ENCODE results near the gene RHBDL1. TPM values are rescaled to one million over a fixed set of nuclear protein-coding genes. Genes with fewer than 3 reads are reported as not detected.

The RHBDL1 gene
- total and polyA plus RNA-seq, 9 of the 15 experiments (the other 6 are each of a cell fraction or from before 2014, with no cell fraction given), result 0.03 to 5.6 (median 1.3) TPM; not detected in 1

DNA sequence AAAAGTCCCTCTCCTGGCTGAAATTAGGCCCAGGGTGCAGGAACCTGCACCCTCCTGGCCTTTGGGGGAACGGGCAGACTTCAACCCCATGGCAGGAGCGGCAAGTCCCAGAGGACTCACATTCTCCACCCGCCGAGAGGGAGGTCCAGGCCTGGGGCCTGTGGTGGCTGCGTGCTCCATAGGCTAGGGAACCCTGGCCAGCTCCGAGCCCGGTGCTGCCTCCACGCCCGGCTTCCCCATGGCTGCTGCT is 50.6 kb downstream of the RHBDL1 start:
- H3K4me3 ChIP-seq, result no peak overlapping the region
- FAIRE-seq, result no peak
- ChIA-PET POLR2A (interaction anchor here (0.6 to 4.5 kb wide), 3 partner anchors 11 to 21 kb away, joined by 5 to 25 read pairs (median 6); partner anchors contain the start of gene METRN), CTCF (ENCODE audit: low intra/inter-chr PET ratio) (no interaction called here)
- no peak overlapping the region for H2AFZ ChIP-seq (ENCODE audit: low read depth, low read length)
- H3K36me3 ChIP-seq (ENCODE audit: control insufficient read depth, insufficient read depth, low read length), result peaks cover 32% of the 10 kb centered on the region; the same call in 1 of the 3 replicates
- H3K9me1 ChIP-seq (ENCODE audit: control insufficient read depth, insufficient read depth, low read length), result no peaks in the 10 kb centered on the region
- in situ Hi-C loops (cut with MboI) (no loop called here), intact Hi-C loops (cut with micrococcal nuclease) (no loop called here)
- no peaks in the 10 kb centered on the region for H3K9me3 ChIP-seq (replicated peaks; ENCODE audit: control insufficient read depth, insufficient read depth, low read depth, low read length)
- H3K79me2 ChIP-seq (ENCODE audit: control insufficient read depth, insufficient read depth, low read length), result peaks cover 48% of the 10 kb centered on the region
- no peak for DNase-seq (ENCODE audit: extremely low read depth in 1 of 4, low spot score in 3 of 4)
- H4K20me1 ChIP-seq (replicated peaks; ENCODE audit: control insufficient read depth, insufficient read depth, low read length), result no peaks in the 10 kb centered on the region; the same call in 1 of the 2 replicates
- 79% methylated on average over 6 of the region's 9 CpGs for WGBS (ENCODE audit: insufficient coverage, low coverage, missing lambda C conversion rate)
- H3K27ac ChIP-seq (ENCODE audit: extremely low read depth, low read depth, low read length), result no peak overlapping the region
- no TSS peak for BruUV-seq (replicated peaks)
- H3K4me1 ChIP-seq (replicated peaks in 1 of 2; ENCODE audit: control insufficient read depth in 2 of 2, insufficient read depth in 2 of 2, low read length in 2 of 2), result peaks cover 15 to 97% of the 10 kb centered on the region in 2 experiments
- peak overlapping the region in 1 of 2 experiments; percentile 84; a peak in 1 of 4 replicates for H3K9ac ChIP-seq (ENCODE audit: insufficient read depth in 1 of 2, low read depth in 2 of 2, low read length in 2 of 2)
- no peak for ATAC-seq
- no peak overlapping the region for H3K4me2 ChIP-seq (ENCODE audit: insufficient read depth, low read length)
- no peaks in the 10 kb centered on the region for H3K27me3 ChIP-seq (ENCODE audit: control insufficient read depth in 2 of 2, insufficient read depth in 2 of 2, low read length in 2 of 2)
- no peak for TF ChIP-seq TRIM25 (IDR thresholded peaks at IDR 0.05; ENCODE audit: borderline replicate concordance)
- 0 out of 2 replicates have a peak, but pooled peaks have one; percentile 22 for TF ChIP-seq SUPT5H (IDR thresholded peaks at IDR 0.05)
- no peak for TF ChIP-seq IRF1 (CRISPR knock-in tag; IDR thresholded peaks at IDR 0.05; ENCODE audit: borderline replicate concordance)
- TF ChIP-seq POLR2G (IDR thresholded peaks at IDR 0.05; ENCODE audit: low read depth, low read length), result peak; percentile 67; the same call in 1 of the 2 replicates
- TF ChIP-seq HEY1 (CRISPR knock-in tag; IDR thresholded peaks at IDR 0.05; ENCODE audit: borderline replicate concordance), result no peak
- peak; percentile 51; the same call in 1 of the 2 replicates for TF ChIP-seq POLR2A (conservative IDR thresholded peaks at IDR 0.05)
- TF ChIP-seq ZBTB26 (CRISPR knock-in tag; IDR thresholded peaks at IDR 0.05), result no peak
- no peak for TF ChIP-seq SMARCC2 (IDR thresholded peaks at IDR 0.05; ENCODE audit: low read depth)
- no peak for TF ChIP-seq RBFOX2 (IDR thresholded peaks at IDR 0.05; ENCODE audit: low read depth, low read length)
- no peak for TF ChIP-seq SRSF1 (IDR thresholded peaks at IDR 0.05; ENCODE audit: low read depth, low read length)
- TF ChIP-seq CTCFL (IDR thresholded peaks at IDR 0.05; ENCODE audit: borderline replicate concordance, insufficient read depth, low read depth, low read length, poor library complexity, severe bottlenecking), result no peak
- TF ChIP-seq CREM (IDR thresholded peaks at IDR 0.05; ENCODE audit: low read depth), result no peak
- no peak for TF ChIP-seq TEAD4 (IDR thresholded peaks at IDR 0.05; ENCODE audit: low read length)
- TF ChIP-seq TEAD4 (CRISPR knock-in tag; IDR thresholded peaks at IDR 0.05; ENCODE audit: borderline replicate concordance), result no peak
- no peak for TF ChIP-seq ETS2 (tag; IDR thresholded peaks at IDR 0.05; ENCODE audit: borderline replicate concordance, poor library complexity, severe bottlenecking)
- TF ChIP-seq CHD4 (IDR thresholded peaks at IDR 0.05; ENCODE audit: insufficient read depth, insufficient replicate concordance, low read depth, low read length, poor library complexity, severe bottlenecking), result no peak
- no peak for TF ChIP-seq WHSC1 (IDR thresholded peaks at IDR 0.05; ENCODE audit: low read length)
- no peak for TF ChIP-seq CBX3 (IDR thresholded peaks at IDR 0.05; ENCODE audit: borderline replicate concordance in 1 of 2, low read length in 2 of 2)

Data from K562 (cell line).